ENCODE data around the gene MAML3. TPM values are rescaled to one million over a fixed set of nuclear protein-coding genes. Genes with fewer than 3 reads are reported as not detected.
A peak's percentile ranks its signal among the peaks of the same experiment; 100 is the strongest.

The MAML3 gene
- total and polyA plus RNA-seq, 10 donors: 0.63 to 18.4 (median 12.7) TPM

GRCh38 chr4:139873111-139873860 lies 280.7 kb downstream of the MAML3 start:
- Histone ChIP-seq H3K27ac (peak overlapping the region in 7 of 8 donors; percentile 30 to 87 (median 75)), H3K27me3 (replicated peaks in 1 of 7) (no peaks in the 10 kb centered on the region), H3K4me1 (peaks cover 0 to 22% (median 6%) of the 10 kb centered on the region in 6 donors), H3K4me3 (peak overlapping the region in 1 of 8 donors; percentile 32), H3K36me3 (no peaks in the 10 kb centered on the region), H3K9me3 (peaks cover 0 to 4% (median 2%) of the 10 kb centered on the region in 8 donors)
- intact Hi-C loops (cut with DNase I; ENCODE audit: low total_unique reads): no loop called here
- 68 to 87% (median 81%) methylated on average over 4 of the region's 4 CpGs for WGBS, 5 donors
- no peak for DNase-seq
- peak in 1 of 3 donors; percentile 24 for TF ChIP-seq POLR2AphosphoS5 (IDR thresholded peaks at IDR 0.05)
- TF ChIP-seq, protein P1, sequence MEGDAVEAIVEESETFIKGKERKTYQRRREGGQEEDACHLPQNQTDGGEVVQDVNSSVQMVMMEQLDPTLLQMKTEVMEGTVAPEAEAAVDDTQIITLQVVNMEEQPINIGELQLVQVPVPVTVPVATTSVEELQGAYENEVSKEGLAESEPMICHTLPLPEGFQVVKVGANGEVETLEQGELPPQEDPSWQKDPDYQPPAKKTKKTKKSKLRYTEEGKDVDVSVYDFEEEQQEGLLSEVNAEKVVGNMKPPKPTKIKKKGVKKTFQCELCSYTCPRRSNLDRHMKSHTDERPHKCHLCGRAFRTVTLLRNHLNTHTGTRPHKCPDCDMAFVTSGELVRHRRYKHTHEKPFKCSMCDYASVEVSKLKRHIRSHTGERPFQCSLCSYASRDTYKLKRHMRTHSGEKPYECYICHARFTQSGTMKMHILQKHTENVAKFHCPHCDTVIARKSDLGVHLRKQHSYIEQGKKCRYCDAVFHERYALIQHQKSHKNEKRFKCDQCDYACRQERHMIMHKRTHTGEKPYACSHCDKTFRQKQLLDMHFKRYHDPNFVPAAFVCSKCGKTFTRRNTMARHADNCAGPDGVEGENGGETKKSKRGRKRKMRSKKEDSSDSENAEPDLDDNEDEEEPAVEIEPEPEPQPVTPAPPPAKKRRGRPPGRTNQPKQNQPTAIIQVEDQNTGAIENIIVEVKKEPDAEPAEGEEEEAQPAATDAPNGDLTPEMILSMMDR (IDR thresholded peaks at IDR 0.05 in 8 of 11, conservative IDR thresholded peaks at IDR 0.05 in 3 of 11): no peak

GRCh38 chr4:139872274-139872673 lies 281.7 kb downstream of the MAML3 start:
- peak overlapping the region in 7 of 8 donors; percentile 30 to 87 (median 75) for H3K27ac ChIP-seq

DNA sequence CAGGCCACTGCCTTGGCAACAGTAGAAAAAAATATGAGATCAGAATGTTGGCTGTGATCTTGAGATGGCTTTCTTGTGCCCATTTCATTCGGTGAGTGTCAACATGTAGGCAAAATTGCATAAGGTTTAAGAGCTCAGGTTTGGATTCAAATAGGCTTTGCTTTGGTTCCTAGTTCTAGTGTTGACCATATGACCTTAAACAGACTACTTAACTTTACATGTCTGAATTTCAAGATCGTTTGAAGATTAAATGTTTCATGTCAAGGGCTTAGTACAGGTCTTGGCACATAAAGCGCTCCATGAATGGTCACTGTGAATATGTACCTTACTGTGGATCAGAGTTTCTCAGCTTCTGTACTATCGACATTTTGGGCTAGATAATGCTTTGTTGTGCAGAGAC lies 284.2 kb downstream of the MAML3 start:
- Histone ChIP-seq H3K4me3 (no peak overlapping the region), H3K4me1 (peaks cover 0 to 21% (median 3%) of the 10 kb centered on the region in 6 donors), H3K9me3 (peaks cover 0 to 4% (median 2%) of the 10 kb centered on the region in 8 donors), H3K27ac (no peak overlapping the region), H3K36me3 (no peaks in the 10 kb centered on the region), H3K27me3 (replicated peaks in 1 of 7) (no peaks in the 10 kb centered on the region)
- TF ChIP-seq POLR2A (IDR thresholded peaks at IDR 0.05): no peak
- no peak for TF ChIP-seq POLR2AphosphoS5 (IDR thresholded peaks at IDR 0.05)
- TF ChIP-seq, protein P1 (IDR thresholded peaks at IDR 0.05 in 8 of 11, conservative IDR thresholded peaks at IDR 0.05 in 3 of 11): no peak
- 83 to 93% (median 88%) methylated on average over 4 of the region's 4 CpGs for WGBS, 5 donors
- intact Hi-C loops (cut with DNase I; ENCODE audit: low total_unique reads): no loop called here
- DNase-seq: no peak

More at GRCh38 chr4:139872274-139872673, 281.7 kb downstream of the MAML3 start:
- intact Hi-C loops (cut with DNase I; ENCODE audit: low total_unique reads): no loop called here
- no peaks in the 10 kb centered on the region for H3K36me3 ChIP-seq
- H3K4me1 ChIP-seq: peaks cover 0 to 22% (median 6%) of the 10 kb centered on the region in 6 donors
- peaks cover 0 to 4% (median 2%) of the 10 kb centered on the region in 8 donors for H3K9me3 ChIP-seq
- DNase-seq: no peak
- WGBS, 5 donors: 26 to 63% (median 51%) methylated on average over 2 of the region's 2 CpGs
- TF ChIP-seq POLR2A (IDR thresholded peaks at IDR 0.05) (no peak), POLR2AphosphoS5 (IDR thresholded peaks at IDR 0.05) (peak in 1 of 3 donors; percentile 61)
- TF ChIP-seq, protein P1 (IDR thresholded peaks at IDR 0.05 in 8 of 11, conservative IDR thresholded peaks at IDR 0.05 in 3 of 11): no peak
- H3K27me3 ChIP-seq (replicated peaks in 1 of 7): no peaks in the 10 kb centered on the region
- no peak overlapping the region for H3K4me3 ChIP-seq

- WGBS, 5 donors: 72 to 88% (median 83%) methylated on average over 13 of the region's 13 CpGs
- H3K4me3 ChIP-seq: no peak overlapping the region
- no peak for TF ChIP-seq POLR2AphosphoS5 (IDR thresholded peaks at IDR 0.05)
- no peaks in the 10 kb centered on the region for H3K9me3 ChIP-seq
- no peak overlapping the region for H3K27ac ChIP-seq
- intact Hi-C loops (cut with DNase I; ENCODE audit: low total_unique reads): no loop called here
- no peaks in the 10 kb centered on the region for H3K27me3 ChIP-seq (replicated peaks in 1 of 7)
- H3K36me3 ChIP-seq: no peaks in the 10 kb centered on the region
- H3K4me1 ChIP-seq: peaks cover 0 to 3% (median 0%) of the 10 kb centered on the region in 6 donors
- no peak for DNase-seq
These were observed 287.6 kb downstream of the MAML3 start for GRCh38 chr4:139866276-139866962.

All from spleen (tissue), 11 donors.